ENCODE results near the gene HSPB2. TPM values are rescaled to one million over a fixed set of nuclear protein-coding genes. Genes with fewer than 3 reads are reported as not detected.

HSPB2 gene
- total RNA-seq, 1 experiment from 2014 or later: 0.28 TPM

DNA sequence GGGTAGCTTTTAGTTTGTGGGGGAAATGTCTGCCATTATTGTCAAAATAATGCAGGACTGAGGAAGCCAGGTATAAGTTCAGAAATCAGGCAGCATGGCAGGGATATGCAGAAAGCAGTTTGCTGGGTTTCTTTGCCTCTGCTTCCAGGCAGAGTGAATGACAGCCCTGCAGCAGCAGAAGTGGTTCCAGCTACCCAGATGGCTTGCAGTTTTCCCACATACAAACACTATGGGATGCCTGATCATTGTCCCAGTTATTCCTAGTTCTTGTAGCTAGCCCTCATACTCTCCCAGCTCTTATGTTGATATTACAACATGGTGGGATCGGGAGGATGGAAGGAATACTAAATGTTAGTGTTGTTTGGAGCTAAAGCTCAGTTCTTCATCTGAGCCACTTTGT, 21.8 kb downstream of the HSPB2 start:
- no peaks in the 10 kb centered on the region for H3K79me2 ChIP-seq (ENCODE audit: low read depth)
- H3K4me3 ChIP-seq: no peak overlapping the region
- H3K27me3 ChIP-seq (ENCODE audit: insufficient read depth, low read depth): 0 out of 2 replicates have a peak, but pooled peaks cover 3% of the 10 kb centered on the region
- POLR2A ChIA-PET (ENCODE audit: unreplicated experiment): no interaction called here
- no peak overlapping the region for H2AFZ ChIP-seq
- DNase-seq: no peak
- 0 out of 2 replicates have a peak, but pooled peaks cover 8% of the 10 kb centered on the region for H3K4me1 ChIP-seq (replicated peaks; ENCODE audit: insufficient read depth)
- H3K9me2 ChIP-seq (ENCODE audit: insufficient read depth): no peaks in the 10 kb centered on the region
- peaks cover 8% of the 10 kb centered on the region; the same call in 1 of the 2 replicates for H3F3A ChIP-seq (ENCODE audit: insufficient read depth, low read depth)
- CTCF ChIA-PET: interaction anchor here (2.2 kb wide), 1 partner anchor 48 kb away, joined by 14 read pairs; no protein-coding TSS in a partner anchor
- no peak overlapping the region for H3K4me2 ChIP-seq
- no peaks in the 10 kb centered on the region for H3K9me3 ChIP-seq (ENCODE audit: insufficient read depth, low read depth)
- H4K20me1 ChIP-seq (ENCODE audit: insufficient read depth): no peaks in the 10 kb centered on the region
- H3K27ac ChIP-seq: no peak overlapping the region
- TF ChIP-seq, protein P1, sequence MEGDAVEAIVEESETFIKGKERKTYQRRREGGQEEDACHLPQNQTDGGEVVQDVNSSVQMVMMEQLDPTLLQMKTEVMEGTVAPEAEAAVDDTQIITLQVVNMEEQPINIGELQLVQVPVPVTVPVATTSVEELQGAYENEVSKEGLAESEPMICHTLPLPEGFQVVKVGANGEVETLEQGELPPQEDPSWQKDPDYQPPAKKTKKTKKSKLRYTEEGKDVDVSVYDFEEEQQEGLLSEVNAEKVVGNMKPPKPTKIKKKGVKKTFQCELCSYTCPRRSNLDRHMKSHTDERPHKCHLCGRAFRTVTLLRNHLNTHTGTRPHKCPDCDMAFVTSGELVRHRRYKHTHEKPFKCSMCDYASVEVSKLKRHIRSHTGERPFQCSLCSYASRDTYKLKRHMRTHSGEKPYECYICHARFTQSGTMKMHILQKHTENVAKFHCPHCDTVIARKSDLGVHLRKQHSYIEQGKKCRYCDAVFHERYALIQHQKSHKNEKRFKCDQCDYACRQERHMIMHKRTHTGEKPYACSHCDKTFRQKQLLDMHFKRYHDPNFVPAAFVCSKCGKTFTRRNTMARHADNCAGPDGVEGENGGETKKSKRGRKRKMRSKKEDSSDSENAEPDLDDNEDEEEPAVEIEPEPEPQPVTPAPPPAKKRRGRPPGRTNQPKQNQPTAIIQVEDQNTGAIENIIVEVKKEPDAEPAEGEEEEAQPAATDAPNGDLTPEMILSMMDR (conservative IDR thresholded peaks at IDR 0.05): no peak
- no peak for TF ChIP-seq EZH2 (IDR thresholded peaks at IDR 0.05; ENCODE audit: low read depth)
- no peaks in the 10 kb centered on the region for H3K36me3 ChIP-seq (ENCODE audit: low read depth)
- BruUV-seq (replicated peaks): no TSS peak
- intact Hi-C loops (cut with micrococcal nuclease; ENCODE audit: unreplicated experiment): no loop called here

DNA sequence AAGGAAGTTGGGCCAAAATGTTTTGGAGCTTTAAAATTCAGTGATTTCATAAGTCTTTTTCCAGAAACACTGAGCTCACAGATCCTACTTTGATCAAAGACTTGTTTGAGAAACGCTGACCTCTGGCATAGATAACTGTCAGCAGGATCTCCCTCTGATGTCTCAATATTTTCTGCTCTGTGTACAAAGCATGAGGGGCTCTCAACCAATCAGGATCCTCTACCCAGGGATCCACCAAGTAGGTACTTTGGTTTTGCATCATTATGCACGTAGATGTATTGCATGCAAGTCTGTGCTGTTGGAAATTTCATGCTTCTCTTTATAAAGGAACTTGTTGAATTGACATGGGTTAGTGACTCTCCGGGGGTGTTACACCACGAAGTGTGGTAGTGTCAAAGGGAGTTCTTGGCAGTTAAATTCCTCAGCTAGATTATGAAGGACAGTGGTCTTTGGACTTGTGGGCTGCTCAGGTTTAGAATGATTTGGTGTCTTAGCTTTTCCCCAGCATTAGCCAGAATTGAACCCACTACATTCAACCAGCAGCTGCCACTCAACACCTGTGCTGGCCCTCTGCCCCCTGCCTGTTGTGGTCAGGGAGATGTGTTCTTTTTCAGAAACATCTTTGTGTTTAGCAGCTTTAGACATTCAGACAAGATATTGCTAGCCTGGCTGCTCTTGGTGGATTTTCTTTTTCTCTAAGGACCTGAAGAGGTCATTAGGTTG, 22.9 kb downstream of the HSPB2 start:
- no peak overlapping the region for H3K4me2 ChIP-seq
- intact Hi-C loops (cut with micrococcal nuclease; ENCODE audit: unreplicated experiment): no loop called here
- TF ChIP-seq, protein P1 (conservative IDR thresholded peaks at IDR 0.05): no peak
- no peak for TF ChIP-seq EZH2 (IDR thresholded peaks at IDR 0.05; ENCODE audit: low read depth)

DNA sequence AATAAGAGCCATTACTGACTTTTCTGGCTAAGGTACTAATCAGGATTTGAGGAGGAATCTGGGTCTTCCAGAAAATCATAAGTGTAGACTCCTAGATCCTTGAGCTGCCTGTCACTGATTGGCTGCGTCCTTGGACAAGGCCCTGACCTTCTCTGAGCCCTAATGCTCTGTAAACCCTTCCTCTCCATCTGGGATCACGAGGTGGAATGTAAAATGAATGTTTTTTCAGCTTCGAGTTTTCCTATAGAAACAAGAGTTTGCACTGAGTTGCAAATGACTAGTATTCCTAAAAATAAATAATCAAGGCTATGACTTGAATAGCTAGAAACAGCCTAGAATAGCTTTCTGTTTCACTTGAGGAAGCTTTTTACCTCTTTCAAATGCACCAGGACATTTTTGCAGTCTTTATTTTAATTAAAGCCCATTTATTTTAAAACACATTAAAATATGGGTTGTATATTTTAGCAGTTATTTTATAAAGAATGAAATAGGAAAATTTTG, 23.6 kb downstream of the HSPB2 start:
- Histone ChIP-seq H3F3A (ENCODE audit: insufficient read depth, low read depth) (peaks cover 8% of the 10 kb centered on the region; the same call in 1 of the 2 replicates), H4K20me1 (ENCODE audit: insufficient read depth) (no peaks in the 10 kb centered on the region), H2AFZ (no peak overlapping the region), H3K36me3 (ENCODE audit: low read depth) (no peaks in the 10 kb centered on the region), H3K4me2 (peak overlapping the region; percentile 96), H3K27ac (no peak overlapping the region), H3K9me3 (ENCODE audit: insufficient read depth, low read depth) (no peaks in the 10 kb centered on the region), H3K4me3 (peak overlapping the region; percentile 67; the same call in 1 of the 2 replicates), H3K9me2 (ENCODE audit: insufficient read depth) (no peaks in the 10 kb centered on the region), H3K79me2 (ENCODE audit: low read depth) (no peaks in the 10 kb centered on the region), H3K27me3 (ENCODE audit: insufficient read depth, low read depth) (0 out of 2 replicates have a peak, but pooled peaks cover 3% of the 10 kb centered on the region), H3K4me1 (replicated peaks; ENCODE audit: insufficient read depth) (0 out of 2 replicates have a peak, but pooled peaks cover 8% of the 10 kb centered on the region)
- no peak for TF ChIP-seq EZH2 (IDR thresholded peaks at IDR 0.05; ENCODE audit: low read depth)
- TF ChIP-seq, protein P1 (conservative IDR thresholded peaks at IDR 0.05): no peak
- DNase-seq: no peak
- POLR2A ChIA-PET (ENCODE audit: unreplicated experiment): interaction anchor here (0.7 kb wide), 1 partner anchor 217 kb away, joined by 8 read pairs; no protein-coding TSS in a partner anchor
- intact Hi-C loops (cut with micrococcal nuclease; ENCODE audit: unreplicated experiment): no loop called here
- CTCF ChIA-PET: no interaction called here
- BruUV-seq (replicated peaks): no TSS peak

More for the DNA sequence above, 22.9 kb downstream of the HSPB2 start:
- ChIA-PET CTCF (interaction anchor here (2.2 kb wide), 1 partner anchor 47 kb away, joined by 14 read pairs; no protein-coding TSS in a partner anchor), POLR2A (ENCODE audit: unreplicated experiment) (no interaction called here)
- Histone ChIP-seq H3F3A (ENCODE audit: insufficient read depth, low read depth) (peaks cover 8% of the 10 kb centered on the region; the same call in 1 of the 2 replicates), H4K20me1 (ENCODE audit: insufficient read depth) (no peaks in the 10 kb centered on the region), H3K9me2 (ENCODE audit: insufficient read depth) (no peaks in the 10 kb centered on the region), H2AFZ (no peak overlapping the region), H3K79me2 (ENCODE audit: low read depth) (no peaks in the 10 kb centered on the region), H3K9me3 (ENCODE audit: insufficient read depth, low read depth) (no peaks in the 10 kb centered on the region), H3K27me3 (ENCODE audit: insufficient read depth, low read depth) (0 out of 2 replicates have a peak, but pooled peaks cover 3% of the 10 kb centered on the region), H3K36me3 (ENCODE audit: low read depth) (no peaks in the 10 kb centered on the region), H3K4me3 (no peak overlapping the region), H3K4me1 (replicated peaks; ENCODE audit: insufficient read depth) (0 out of 2 replicates have a peak, but pooled peaks cover 8% of the 10 kb centered on the region), H3K27ac (no peak overlapping the region)
- BruUV-seq (replicated peaks): no TSS peak
- DNase-seq: no peak

Data from PC-9 (cell line).